Measurements from ENCODE around the gene FOXE1.

DNA sequence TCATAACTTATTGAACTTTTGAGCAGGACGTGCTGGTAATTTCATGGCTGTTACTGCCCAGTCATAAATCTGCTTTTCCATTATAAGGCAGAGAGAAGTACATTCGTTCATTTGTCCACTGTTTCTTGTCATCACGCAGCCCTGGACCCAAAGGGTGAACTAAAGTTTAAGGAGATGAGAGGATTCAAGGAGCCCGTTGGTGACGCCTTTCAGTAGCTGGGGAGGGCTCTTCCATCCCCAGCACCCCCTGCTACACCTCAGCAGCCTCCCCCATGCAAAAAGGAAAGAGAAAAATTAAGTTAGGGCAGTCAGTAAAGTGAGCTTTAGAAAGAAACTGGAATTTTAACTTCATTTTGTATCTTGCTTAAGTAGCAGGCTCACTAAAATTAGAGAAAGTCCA is 2.9 kb downstream of the FOXE1 start:
- TF ChIP-seq, protein P1, sequence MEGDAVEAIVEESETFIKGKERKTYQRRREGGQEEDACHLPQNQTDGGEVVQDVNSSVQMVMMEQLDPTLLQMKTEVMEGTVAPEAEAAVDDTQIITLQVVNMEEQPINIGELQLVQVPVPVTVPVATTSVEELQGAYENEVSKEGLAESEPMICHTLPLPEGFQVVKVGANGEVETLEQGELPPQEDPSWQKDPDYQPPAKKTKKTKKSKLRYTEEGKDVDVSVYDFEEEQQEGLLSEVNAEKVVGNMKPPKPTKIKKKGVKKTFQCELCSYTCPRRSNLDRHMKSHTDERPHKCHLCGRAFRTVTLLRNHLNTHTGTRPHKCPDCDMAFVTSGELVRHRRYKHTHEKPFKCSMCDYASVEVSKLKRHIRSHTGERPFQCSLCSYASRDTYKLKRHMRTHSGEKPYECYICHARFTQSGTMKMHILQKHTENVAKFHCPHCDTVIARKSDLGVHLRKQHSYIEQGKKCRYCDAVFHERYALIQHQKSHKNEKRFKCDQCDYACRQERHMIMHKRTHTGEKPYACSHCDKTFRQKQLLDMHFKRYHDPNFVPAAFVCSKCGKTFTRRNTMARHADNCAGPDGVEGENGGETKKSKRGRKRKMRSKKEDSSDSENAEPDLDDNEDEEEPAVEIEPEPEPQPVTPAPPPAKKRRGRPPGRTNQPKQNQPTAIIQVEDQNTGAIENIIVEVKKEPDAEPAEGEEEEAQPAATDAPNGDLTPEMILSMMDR (conservative IDR thresholded peaks at IDR 0.05), result no peak
- no peak for TF ChIP-seq ZFX (IDR thresholded peaks at IDR 0.05)

Measured in C4-2B (cell line).